Bronchial epithelial cell (primary cell): ENCODE data around the gene TAC4. TPM values are rescaled to one million over a fixed set of nuclear protein-coding genes. Genes with fewer than 3 reads are reported as not detected.

Source experiments
- total RNA-seq: library from RNA; depleted of rRNA; stranded (reverse); fragments of >200 nt; gene quantifications from 2 replicates; pipeline ENCODE4 v1.2.1, GENCODE V29; 2014

TAC4 gene
- total RNA-seq, 1 donor from 2014 or later = not detected

Other genes with a start within 250 kb of the TAC4 start
- 32.1 and 50.7 TPM in 2 replicates for gene SPOP, start 170.0 kb downstream of the TAC4 start, total RNA-seq
- gene SLC35B1, start 140.1 kb downstream of the TAC4 start, total RNA-seq = 79.2 and 91.1 TPM in 2 replicates
- 0.53 and 1.9 TPM in 2 replicates for gene FAM117A, start 83.9 kb downstream of the TAC4 start, total RNA-seq
- 12.4 and 18.8 TPM in 2 replicates for gene KAT7, start 59.4 kb downstream of the TAC4 start, total RNA-seq
- not detected in 2 replicates for gene DLX4, start 121.1 kb upstream of the TAC4 start, total RNA-seq
- 0.13 TPM in 1 of 2 replicates, not detected in the other for gene DLX3, start 147.2 kb upstream of the TAC4 start, total RNA-seq
- 413 and 633 TPM in 2 replicates for gene ITGA3, start 208.0 kb upstream of the TAC4 start, total RNA-seq
- 0.79 and 3.5 TPM in 2 replicates for gene PDK2, start 247.3 kb upstream of the TAC4 start, total RNA-seq